Measurements from ENCODE around the gene POU6F2.

Gene POU6F2

DNA sequence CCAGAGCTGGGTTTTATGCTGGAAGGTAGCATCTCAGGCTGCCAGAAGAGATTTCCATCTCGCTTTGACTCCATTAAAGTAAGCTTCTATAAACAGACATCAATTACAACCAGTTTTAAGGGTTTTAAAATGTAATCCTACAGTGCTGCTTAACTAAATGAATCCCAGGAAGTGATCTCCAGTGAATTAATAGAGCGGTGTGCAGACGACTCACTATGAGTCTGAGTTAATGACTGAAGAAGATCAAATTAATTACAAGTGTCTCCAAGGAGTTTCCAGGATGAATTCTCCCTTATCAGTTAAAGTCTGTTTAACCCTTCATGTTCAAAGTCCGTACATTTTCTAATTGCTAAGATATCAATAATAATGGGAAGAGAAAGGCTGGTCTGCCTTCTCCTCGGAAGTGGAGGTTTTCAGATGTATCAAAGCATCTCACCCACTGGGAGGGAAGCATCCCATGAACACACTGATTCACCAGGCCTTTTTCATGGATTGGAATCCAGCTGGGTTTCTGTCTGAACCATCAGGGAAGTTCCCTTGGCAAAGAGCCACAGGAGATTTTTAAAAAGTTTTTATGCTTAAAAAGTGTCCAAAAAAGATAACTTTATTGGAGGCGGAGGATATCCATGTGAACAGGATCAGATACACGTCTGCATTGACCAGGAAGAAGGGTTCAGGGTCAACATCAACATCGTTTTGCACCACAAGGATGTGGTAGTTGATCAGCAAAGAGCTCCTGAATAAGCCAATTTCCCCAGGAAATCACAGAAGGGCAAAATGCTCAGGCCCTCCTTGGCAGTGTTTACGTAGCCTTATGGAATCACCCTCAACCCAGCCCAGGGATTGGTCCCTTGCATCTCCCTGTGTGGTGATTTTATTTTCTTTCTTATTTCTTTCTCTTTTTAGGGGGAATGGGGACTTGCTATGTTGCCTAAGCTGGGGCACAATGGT, 288.2 kb downstream of the POU6F2 start:
- no peak for DNase-seq

DNA sequence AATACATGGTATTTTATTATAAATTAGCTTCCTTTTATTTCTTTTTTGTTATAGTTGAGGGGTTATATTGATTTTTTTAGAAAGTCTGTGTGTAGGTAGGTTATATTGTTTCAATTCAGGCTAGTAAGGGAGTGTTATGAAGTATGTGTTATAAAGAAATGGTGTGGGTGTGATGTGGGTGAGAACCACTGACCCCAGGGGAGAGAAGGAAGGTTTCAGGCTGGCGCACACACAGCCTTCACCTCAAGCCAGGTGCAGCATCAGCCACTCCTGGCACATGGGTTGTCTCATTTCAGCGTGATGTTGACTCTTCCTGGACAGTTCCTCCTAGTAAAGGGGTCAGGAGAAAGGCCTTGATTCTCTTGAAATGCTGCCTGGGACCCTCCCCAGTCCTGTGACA, 291.3 kb downstream of the POU6F2 start:
- no peak for DNase-seq

DNA sequence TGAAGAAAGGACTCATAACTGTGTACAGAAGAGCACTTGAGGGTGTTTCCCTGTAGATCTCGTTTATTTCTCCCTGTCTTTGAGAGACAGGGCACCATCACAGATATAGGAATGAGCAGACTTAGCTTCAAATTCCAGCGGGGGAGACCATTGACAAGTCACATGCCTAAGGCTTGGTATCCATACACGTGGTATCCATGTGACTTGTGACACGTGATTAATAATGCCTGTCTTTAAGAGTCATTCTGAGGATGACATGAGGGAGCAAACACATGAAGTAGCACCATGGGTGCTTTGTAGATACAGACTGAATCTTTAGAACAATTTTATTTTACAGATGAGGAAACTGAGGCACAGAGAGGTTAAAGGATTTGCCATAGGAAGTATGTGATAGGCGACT, 292.3 kb downstream of the POU6F2 start:
- no peak for DNase-seq

DNA sequence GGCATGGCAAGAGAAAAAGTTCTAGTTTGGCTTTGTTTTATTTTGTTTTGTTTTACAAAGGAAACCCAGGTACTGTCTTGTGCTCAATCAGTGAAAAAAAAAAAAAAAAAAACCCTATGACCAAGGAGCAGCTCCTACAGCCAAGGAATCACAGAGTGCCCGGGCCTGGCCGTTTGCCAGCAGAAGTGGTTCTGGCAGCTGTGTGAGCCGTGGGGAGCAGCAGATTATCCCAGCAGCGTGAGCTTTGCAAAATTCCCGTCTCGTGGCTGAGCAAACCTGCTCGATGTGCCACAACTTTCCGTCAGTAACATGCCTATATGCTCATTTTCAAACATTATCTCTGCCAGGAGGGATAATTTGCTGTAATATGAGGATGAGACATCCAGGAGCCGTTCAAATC, 293.7 kb downstream of the POU6F2 start:
- DNase-seq, result peak; percentile 78

DNA sequence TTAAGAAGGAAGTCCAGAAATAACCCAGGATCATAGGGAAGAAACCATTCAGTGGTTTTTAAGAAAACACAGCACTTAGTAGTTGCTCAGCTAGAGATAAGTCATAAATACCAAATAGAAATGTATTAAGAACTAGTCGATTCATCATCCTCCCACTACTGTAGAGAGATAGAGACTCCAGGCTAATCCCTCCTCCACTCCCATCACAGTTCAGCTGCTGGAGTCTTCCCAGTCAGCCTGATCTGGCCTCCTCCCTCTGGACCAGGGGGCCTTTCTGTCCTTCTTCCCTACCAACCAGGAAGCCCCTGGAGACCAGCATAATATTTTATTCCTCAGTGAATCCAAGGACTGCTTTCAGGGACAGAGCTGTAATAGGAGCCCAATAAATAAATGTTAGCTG, 294.4 kb downstream of the POU6F2 start:
- DNase-seq, result no peak

DNA sequence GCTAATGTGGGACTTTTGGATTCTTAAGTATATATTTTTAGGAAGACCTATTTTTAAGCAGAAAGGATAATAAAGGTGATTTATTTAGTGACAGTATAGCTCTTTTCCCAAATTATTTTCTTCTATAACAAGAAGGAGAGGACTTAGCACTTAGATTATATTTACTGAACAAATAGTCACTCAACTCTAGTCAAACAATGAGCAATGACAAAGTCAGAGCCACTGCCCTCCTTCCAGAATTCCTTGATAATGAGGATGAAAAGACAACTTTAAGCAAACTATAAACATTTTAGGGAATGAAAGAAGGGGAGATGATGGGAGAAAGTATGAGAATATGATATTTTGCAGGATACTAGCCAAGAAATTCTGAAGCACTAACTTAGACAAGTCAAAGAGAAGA, 295.0 kb downstream of the POU6F2 start:
- no peak for DNase-seq

DNA sequence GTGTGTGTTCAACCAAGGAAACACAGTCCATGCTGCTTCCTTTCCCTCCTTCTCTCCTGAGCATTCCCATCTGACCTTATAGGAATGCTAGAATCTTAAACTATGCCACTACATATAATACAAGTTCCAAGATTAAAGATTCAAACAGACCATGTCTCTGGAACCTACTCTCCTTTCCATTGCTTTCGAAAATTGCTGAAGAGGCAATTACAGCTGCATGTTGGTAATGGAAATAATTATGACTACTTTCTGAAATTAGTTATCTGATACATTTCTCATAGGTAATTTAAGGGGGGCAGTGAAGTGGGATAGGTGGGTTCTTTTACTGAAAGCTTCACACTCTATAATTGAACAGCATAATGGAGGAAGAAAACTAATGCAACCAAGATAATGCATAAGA, 302.6 kb downstream of the POU6F2 start:
- no peak for DNase-seq

DNA sequence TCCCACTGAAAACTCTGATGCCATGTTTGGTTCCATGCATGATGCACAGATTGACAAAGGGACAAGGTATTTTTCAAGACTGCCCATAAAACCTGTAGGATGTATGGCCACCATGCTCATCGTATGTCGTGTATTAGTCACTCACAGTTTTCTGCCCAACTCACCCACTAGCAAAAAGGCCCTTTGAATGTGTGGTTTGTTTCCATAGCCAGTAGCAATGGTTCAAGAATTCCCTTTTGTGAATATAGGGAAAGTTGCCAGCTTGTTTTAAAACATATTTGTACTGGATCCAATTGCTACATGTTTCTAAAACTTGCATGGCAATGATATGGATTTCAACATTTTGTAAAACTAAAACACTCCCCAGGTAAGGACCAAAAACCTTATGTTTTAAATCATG, 307.5 kb downstream of the POU6F2 start:
- no peak for DNase-seq

DNA sequence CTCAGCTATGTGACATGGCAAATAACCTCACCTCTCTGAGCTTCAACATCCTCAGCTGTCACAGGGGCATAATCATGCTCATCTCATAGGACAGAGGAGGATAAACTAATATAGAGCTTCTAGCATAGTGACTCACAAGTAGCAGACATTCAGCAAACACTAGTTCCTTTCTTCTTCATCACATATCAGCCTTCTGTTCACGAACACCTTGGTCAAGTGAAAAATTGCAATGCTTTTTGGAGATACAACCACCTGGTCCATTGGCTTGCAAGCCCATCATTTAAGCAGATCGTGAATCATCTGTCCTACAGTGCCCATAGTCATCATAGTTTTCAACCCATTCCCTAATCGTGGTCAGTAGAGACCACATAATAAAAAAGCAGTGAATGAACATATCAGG, 310.6 kb downstream of the POU6F2 start:
- no peak for DNase-seq

DNA sequence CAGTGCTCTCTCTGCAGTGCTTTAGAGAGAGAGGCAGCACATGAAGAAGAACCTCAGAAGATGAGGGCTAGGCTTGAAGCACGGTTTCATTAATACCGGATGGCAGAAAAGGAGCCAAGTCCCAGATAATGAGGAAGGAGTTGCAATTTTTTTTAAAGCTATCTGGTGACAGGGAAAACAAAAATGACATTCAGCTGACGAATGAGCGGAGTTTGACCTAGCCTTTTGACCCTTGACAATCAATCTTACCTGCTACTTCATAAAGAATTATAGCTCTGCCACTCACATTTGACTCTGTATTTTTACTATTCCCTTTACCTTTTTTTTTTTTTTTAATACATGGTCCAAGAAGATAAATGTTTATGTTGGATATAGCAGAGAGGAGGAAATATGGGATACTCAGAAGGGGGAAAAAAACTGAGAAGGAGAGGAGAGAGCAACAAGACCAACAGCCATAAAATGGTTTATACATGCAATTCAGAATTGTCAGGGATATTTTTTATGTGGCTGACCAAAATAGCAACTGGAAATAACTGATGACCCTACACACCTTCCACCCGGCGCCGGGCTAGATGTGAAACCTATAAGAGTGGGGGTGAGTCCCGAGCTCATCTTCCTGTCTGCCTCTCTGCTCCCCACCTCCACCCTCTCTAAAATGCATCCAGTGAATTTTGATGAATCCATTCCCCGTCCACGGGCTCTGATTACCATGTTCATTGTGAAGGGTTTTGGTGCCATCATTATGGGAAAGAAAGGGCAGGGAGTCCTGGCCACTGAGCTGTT, 314.1 kb downstream of the POU6F2 start:
- DNase-seq, result no peak

DNA sequence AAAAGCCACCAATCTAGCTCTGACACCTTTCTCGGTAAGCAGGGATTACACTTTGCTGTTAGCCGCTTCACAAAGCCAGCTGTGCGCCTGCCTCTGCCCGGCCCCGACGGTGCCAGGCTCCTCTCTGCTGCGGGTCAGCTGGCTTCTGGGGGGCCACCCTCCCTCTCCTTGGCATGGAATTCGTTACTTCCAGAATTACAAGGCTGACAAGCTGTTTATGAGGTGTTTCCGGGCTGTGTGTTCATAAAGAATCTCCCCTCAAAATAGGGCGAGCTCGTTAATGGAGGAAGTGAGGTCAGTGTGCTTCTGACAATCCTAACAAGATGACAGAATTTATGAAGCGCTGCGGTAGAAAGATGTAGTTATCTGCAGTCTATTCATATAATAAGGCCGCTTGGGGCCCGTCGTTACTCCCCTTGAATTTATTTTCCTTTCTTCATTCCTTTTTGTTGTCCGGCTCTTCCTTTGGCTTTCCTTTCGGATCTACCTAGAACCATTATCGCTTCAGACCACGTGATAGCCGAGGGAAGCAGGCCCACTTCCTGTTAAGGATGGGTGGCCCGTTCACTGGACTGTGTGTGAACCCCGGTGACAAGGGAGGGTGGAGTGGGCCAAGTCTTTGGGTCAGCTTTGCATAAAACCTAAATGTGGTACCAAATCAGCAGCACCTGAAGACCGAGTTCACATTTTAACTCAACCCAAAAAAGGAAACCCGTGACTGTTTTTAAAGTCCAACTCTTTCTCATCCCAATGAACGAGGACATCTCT, 315.5 kb downstream of the POU6F2 start:
- DNase-seq, result no peak

DNA sequence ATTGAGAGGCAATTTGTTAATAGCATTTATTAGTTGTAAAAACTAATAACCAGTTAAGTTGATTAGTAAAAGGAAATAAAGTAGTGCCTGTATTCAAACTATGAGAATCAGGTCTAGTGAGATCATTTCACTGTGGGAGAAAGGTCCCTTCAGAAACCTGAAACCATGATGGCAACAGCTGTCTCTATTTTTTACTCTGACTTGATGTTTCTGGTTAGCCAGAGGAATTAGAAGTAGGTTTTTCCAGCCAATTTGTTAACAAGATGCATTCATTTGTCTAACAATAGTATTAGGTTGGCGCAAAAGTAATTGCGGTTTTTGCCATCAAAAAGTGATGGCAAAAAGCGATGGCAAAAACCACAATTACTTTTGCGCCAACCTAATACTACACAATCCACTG, 316.3 kb downstream of the POU6F2 start:
- no peak for DNase-seq

DNA sequence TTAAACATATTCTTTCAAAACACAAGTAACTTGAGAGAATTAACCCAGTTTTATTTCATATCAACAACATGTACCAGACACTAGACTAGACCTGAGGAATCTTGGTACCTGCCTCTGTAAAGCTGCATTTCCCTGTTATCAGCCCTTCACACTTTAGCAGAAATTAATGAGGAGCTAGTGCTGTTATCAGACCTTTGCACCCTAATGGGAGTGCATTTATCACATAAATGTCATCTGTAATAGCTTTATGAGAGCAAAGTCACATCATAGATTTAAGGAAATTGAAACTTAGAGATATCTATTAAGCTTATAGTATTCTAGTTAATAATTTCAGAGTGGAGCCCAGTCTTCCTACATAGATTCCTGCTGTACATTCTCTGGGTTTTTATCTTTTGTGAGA, 318.1 kb downstream of the POU6F2 start:
- DNase-seq, result no peak

DNA sequence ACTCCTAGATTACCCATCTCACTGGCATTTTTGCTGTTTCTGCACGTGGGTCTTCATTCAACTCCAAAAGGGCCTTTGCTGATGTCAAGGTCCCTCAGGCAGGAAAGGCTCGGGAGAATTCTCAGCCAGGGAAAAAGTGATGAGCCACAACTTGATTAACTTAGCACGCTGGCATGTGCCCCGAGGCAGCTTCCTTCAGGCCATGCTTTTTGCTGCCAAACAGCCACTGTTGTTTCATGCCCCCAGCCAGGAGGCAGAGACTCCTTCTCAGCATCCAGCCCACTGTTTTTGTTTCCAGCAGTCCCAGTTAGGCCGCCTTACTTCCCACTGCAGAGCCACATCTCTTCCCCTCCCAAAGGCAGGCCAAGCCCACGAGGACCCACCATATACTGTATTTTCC, 322.0 kb downstream of the POU6F2 start:
- DNase-seq, result no peak

DNA sequence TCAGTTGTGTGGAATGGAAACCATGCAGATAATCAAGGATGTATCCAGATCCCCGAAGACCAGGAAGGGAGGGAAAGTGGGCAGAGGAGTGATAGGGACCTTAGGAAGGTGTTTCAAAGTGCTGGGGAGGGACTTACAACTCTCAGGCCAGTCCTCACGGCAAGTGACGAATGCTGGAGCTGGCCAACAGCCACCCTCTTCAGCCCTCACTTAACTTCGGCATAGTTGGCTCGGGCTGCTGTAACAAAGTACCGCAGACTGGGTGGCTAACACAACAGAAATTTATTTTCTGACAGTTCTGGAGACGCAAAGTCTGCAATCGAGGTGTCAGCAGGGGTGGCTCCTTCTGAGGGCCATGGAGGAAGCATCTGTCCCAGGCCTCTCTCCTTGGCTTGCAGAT, 322.6 kb downstream of the POU6F2 start:
- no peak for DNase-seq

DNA sequence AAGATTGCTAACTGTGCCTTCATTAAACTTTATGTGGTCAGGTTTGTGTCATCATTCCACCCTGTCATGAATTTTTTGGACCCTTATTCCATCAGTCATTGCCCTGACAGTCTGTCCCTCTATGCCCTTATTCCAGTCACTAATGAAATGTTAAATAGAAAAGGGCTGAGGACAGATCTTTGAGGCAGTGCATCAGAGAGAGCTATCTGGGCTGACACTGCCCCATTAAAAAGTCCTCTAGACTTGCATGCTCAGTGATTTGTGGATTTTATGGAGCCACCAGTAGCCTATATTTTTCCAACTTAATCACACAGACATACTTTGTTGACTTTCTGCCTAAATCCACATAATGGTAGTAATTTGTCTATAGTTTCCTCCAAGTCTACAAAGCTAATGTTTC, 323.8 kb downstream of the POU6F2 start:
- no peak for DNase-seq

DNA sequence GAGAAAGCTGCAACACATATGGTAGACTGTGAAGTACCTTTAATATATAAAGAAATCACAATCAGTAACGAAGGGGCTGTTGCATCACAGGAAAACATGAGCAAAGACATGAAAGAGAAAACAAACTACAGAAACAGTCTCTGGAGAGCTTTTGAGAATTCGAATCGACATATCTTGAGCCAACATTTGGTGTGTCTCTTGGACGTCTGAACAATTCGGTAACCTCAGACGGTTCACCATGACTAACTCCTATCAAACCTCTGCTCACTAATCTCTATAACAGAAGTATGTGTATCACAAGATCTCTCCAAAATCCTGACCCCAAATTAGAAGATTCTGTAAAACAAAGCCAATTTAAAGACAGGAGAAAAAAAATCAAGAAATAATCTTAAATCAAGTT, 326.5 kb downstream of the POU6F2 start:
- DNase-seq, result no peak

DNA sequence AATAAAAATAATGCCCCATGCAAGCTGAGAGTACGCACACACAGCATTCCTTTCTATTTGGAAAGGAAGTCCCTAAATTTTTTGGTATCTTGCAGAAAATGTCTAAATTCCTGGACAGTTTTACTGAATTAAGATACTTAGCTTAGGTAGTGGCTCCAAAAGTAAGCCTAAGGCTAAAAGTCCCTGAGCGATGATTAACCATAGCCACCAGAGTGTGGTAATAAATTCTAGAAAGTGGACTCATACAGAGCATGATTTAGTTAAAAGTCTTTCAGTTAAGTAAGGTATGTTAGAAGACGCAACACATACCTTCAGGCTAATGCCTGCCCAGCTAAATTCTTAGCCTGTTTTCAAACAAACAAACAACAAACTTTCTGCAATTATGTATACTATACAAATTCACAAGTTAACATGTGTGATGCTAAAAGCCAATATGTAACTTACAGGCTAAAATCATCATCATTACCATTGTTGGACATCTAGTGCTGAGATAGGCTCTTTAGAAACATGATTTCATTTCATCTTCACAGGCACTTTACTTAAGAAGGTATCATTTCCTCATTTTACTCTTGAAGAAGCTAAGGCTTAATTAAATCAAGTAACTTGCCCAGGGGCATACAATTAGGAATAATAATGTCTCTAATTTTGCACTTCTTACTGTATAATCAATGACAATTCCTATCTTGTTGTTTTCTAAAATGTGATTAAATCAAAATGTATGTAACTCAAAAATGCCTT, 327.1 kb downstream of the POU6F2 start:
- DNase-seq, result no peak

DNA sequence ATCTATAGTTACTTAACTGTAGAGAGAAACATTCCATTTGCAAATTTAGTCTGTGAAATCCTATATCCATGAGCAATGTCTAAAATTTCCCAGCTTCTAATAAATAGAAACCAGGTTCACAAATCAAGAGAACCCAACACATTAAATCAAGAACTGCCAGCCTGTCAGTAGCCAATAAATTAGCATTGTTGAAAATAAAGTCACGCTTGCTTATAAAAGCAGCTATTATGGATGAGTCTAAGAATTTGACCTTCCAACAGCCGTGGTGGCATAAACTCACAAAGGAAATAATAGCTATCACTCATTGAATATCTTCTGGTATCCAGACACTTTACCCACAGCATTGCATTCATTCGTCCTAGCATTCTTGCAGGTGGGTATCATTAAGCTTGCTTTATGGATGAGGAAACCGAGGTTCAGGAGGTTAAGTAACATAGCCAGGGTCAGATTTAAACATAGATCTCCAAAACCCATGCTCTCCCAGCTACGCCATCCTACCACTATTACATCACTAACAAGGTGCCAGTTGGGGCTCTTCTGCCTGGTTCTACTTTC, 328.4 kb downstream of the POU6F2 start:
- DNase-seq, result no peak

DNA sequence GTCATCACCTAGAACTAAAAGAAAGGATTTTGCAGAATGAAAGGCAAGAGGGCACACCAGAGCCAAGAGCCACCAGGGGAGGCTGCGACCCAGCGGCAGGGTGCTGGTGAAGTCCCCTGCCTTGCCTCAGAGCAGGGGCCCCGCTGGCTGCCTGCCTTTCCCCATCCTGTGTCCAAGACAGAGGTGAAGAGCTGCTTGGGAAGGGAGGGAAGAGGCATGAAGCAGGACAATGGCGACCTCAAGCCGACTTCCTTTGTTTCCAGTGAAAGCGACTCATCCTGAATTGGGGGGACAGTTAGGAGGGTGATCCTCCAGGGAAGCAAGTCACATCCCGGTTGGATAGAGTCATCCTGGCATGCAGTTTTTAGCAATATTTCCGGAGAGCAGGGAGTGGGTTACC, 333.0 kb downstream of the POU6F2 start:
- no peak for DNase-seq

DNA sequence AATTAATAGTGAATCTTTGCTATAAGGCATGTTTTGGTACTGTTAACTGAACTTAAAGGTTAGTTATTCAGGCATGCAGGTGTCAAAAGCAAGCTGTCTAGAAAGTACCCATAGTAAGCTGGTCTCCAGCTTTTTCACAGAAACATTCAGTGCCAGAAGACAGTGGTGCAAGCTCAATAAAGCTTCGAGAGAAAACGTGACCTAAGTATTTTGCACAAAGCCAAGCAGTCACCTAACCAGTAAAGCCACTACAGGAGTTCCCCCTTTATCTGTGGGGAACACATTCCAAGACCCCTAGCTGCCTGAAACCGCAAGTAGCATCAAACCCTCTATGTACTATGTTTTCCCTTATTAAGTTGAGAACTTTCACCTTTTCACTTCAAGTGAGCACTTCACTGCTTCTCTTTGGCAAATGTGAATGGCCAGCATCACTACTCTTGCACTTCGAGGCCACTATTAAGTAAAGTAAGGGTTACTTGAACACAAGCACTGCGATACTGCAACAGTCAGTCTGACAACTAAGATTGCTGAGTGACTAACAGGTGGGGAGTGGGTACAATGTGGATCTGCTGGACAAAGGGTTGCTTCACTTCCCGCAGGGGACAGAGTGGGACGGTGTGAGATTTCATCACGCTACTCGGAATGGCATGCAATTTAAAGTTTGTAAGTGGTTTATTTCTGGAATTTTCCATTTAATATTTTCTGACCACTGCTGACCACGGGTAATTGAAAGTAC, 334.7 kb downstream of the POU6F2 start:
- DNase-seq, result no peak

DNA sequence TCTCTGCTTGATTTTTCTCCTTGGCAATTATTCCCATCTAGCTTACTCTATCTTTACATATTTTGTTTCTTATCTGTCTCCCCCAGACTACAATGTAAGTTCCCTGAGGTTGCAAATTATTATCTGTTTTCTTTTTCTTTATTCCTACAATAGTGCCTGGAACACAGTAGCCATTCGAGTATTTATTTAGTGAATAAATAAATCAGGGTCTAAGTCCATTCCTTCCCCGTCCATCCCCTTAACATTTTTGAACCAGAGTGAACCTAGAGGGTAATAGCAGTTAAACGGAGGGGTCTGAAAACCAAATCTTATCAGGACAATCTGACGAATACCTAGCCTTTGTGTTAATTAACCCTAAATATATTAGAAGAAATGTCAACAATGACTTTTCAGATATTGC, 335.7 kb downstream of the POU6F2 start:
- DNase-seq, result no peak
